GM12878 (cell line): ENCODE measurements around the gene CCDC190. TPM values are rescaled to one million over a fixed set of nuclear protein-coding genes. Genes with fewer than 3 reads are reported as not detected.

Experiments used
- ATAC-seq: fragments of 200-7000 bp; cut with Tn5 transposase; 3 replicates; pipeline ENCODE4 v1.9.1; 2020; ENCODE audit warnings: mild to moderate bottlenecking, moderate library complexity
- BruUV-seq: library from RNA; stranded (reverse); fragments of 400-500 nt; replicated peaks from 2 replicates; lab custom pipeline; 2021; lab: Mats Ljungman, UMichigan
- CTCF ChIA-PET: fragments of 300-600 bp; sonication (Branson Sonifier 250); formaldehyde crosslinking; extraction: SDS; loops from one replicate; lab custom pipeline; 2021; ENCODE audit warnings: inconsistent platforms; lab: Yijun Ruan, JAX
- POLR2A ChIA-PET: fragments of 350-600 bp; formaldehyde crosslinking; extraction: SDS; loops from one replicate; lab custom pipeline; 2021; ENCODE audit warnings: inconsistent platforms; lab: Charles Lee
- RAD21 ChIA-PET: fragments of 300-600 bp; sonication (Branson Sonifier 250); formaldehyde crosslinking; loops from one replicate; lab custom pipeline; 2023; ENCODE audit warnings: antibody characterized with exemption; ENCODE audit not compliant: unreplicated experiment; lab: Charles Lee
- SMC1A ChIA-PET: fragments of 300-600 bp; sonication (Branson Sonifier 250); formaldehyde crosslinking; loops from one replicate; lab custom pipeline; 2023; ENCODE audit not compliant: unreplicated experiment, uncharacterized antibody; lab: Charles Lee
- DNase-seq: peaks from one replicate; pipeline ENCODE4 v3.0.0-alpha.2; 2011; ENCODE audit warnings: low read depth, low spot score
- FAIRE-seq: peaks from 3 replicates; lab custom pipeline; 2011; peaks lifted over from hg19 to GRCh38; lab: Jason Lieb, UNC
- H2AFZ ChIP-seq: 2 replicates; pipeline ENCODE4 v1.6.0; 2011; ENCODE audit warnings: low read depth, low read length, control low read depth; ENCODE audit not compliant: control insufficient read depth
- H3K27ac ChIP-seq: 2 replicates; pipeline ENCODE4 v1.5.1; 2011; ENCODE audit warnings: control low read depth; ENCODE audit not compliant: control insufficient read depth, insufficient read depth
- H3K27me3 ChIP-seq, 2 experiments: replicated peaks in 1 of 2; 2 replicates each; pipeline versions ENCODE4 v1.6.0 to v1.6.1; 2011; ENCODE audit warnings: low read length in 1 of 2; ENCODE audit not compliant: control insufficient read depth in 2 of 2, insufficient read depth in 2 of 2
- H3K36me3 ChIP-seq, 2 experiments: 2 replicates each; pipeline ENCODE4 v1.5.1; 2011; ENCODE audit warnings: low read length in 1 of 2; ENCODE audit not compliant: control insufficient read depth in 2 of 2, insufficient read depth in 2 of 2
- H3K4me1 ChIP-seq: 2 replicates; pipeline ENCODE4 v1.6.1; 2011; ENCODE audit warnings: mild to moderate bottlenecking, low read length, moderate library complexity, mixed read lengths; ENCODE audit not compliant: control insufficient read depth, insufficient read depth
- H3K4me2 ChIP-seq: 2 replicates; pipeline ENCODE4 v1.6.0; 2011; ENCODE audit warnings: control low read depth; ENCODE audit not compliant: control insufficient read depth, insufficient read depth
- H3K4me3 ChIP-seq: fragments of 200-600 bp; sonication (generic); 2 replicates; pipeline ENCODE4 v1.5.1; 2016
- H3K79me2 ChIP-seq: 2 replicates; pipeline ENCODE4 v1.6.0; 2011; ENCODE audit warnings: low read length; ENCODE audit not compliant: control insufficient read depth, insufficient read depth
- H3K9ac ChIP-seq: 2 replicates; pipeline ENCODE4 v1.8.0; 2011; ENCODE audit warnings: low read length, control low read depth, mixed read lengths; ENCODE audit not compliant: control insufficient read depth, insufficient read depth
- H3K9me3 ChIP-seq: replicated peaks from 3 replicates; pipeline ENCODE4 v1.5.1; 2011; ENCODE audit warnings: mild to moderate bottlenecking, low read length; ENCODE audit not compliant: control insufficient read depth, insufficient read depth
- H4K20me1 ChIP-seq: 2 replicates; pipeline ENCODE4 v1.6.0; 2011; ENCODE audit not compliant: control insufficient read depth, insufficient read depth
- BMI1 ChIP-seq: fragments of 450-650 bp; IDR thresholded peaks from 2 replicates; pipeline ENCODE4 v1.6.1; 2016; ENCODE audit warnings: mild to moderate bottlenecking, moderate library complexity, borderline replicate concordance
- IKZF1 ChIP-seq: fragments of 450-650 bp; conservative IDR thresholded peaks from 2 replicates; pipeline ENCODE4 v1.6.1; 2017; ENCODE audit warnings: antibody characterized with exemption, mild to moderate bottlenecking
- IRF4 ChIP-seq: IDR thresholded peaks from 2 replicates; pipeline ENCODE4 v1.6.1; 2011; ENCODE audit warnings: low read depth, low read length
- JUNB ChIP-seq: IDR thresholded peaks from 2 replicates; pipeline ENCODE4 v1.6.1; 2016; ENCODE audit warnings: antibody characterized with exemption, mild to moderate bottlenecking
- RB1 ChIP-seq: fragments of 450-650 bp; formaldehyde crosslinking; IDR thresholded peaks from 2 replicates; pipeline ENCODE4 v1.6.1; 2017; ENCODE audit warnings: mild to moderate bottlenecking, borderline replicate concordance
- TCF12 ChIP-seq: IDR thresholded peaks from 2 replicates; pipeline ENCODE4 v1.6.1; 2011; ENCODE audit warnings: low read depth, mild to moderate bottlenecking, low read length
- TCF3 ChIP-seq: IDR thresholded peaks from 2 replicates; pipeline ENCODE4 v1.6.1; 2012; ENCODE audit warnings: low read depth, mild to moderate bottlenecking, low read length, borderline replicate concordance; ENCODE audit not compliant: insufficient read depth
- ZSCAN29 ChIP-seq: fragments of 450-650 bp; IDR thresholded peaks from 2 replicates; pipeline ENCODE4 v1.6.1; 2017; ENCODE audit warnings: mild to moderate bottlenecking, moderate library complexity
- ZZZ3 ChIP-seq: IDR thresholded peaks from 2 replicates; pipeline ENCODE4 v1.6.1; 2011; ENCODE audit warnings: low read depth; ENCODE audit not compliant: control insufficient read depth, insufficient read length
- in situ Hi-C: fragments of 300-500 bp; cut with MboI; formaldehyde crosslinking; loops from 9 replicates; pipeline ENCODE4 v1.14.3; 2018; ENCODE audit warnings: mixed read lengths
- intact Hi-C: fragments of 100-400 bp; cut with micrococcal nuclease; formaldehyde crosslinking; loops from one replicate; pipeline ENCODE4 v1.14.2; 2022; ENCODE audit not compliant: unreplicated experiment
- polyA plus RNA-seq, 11 experiments: library from polyadenylated mRNA; depleted of rRNA in 4 of 11; unstranded in 6 of 11; stranded (reverse) in 5 of 11; fragments of >200 nt; fragmentation: Nextera tagmentation in 4 of 11; fragmentation: Illumina TruSeq in 1 of 11; extraction: Ambion mirVana in 4 of 11; extraction: Trizol in 1 of 11; gene quantifications; 1 replicate in 1 of 11; 2 replicates in 10 of 11; pipeline versions ENCODE4 v1.2.1 to v1.2.3, GENCODE V29; 2011 to 2016; ENCODE audit warnings: inconsistent platforms in 2 of 11, missing spikeins in 2 of 11, low read depth in 1 of 11
- total RNA-seq, 4 experiments: library from RNA; depleted of rRNA in 3 of 4; stranded (reverse); fragments of >200 nt in 3 of 4; fragmentation: Illumina TruSeq in 1 of 4; extraction: Trizol in 1 of 4; gene quantifications; 2 replicates each; pipeline versions ENCODE4 v1.2.1 to v1.2.3, GENCODE V29; 2013 to 2021
- TF ChIP-seq, protein P1 (sequence below): IDR thresholded peaks from 2 replicates; pipeline ENCODE4 v1.6.1; 2011; ENCODE audit warnings: borderline replicate concordance, low read depth, mild to moderate bottlenecking, moderate library complexity, low read length; ENCODE audit not compliant: insufficient read depth, poor library complexity, severe bottlenecking
- TF ChIP-seq, protein P2 (sequence below): IDR thresholded peaks from 2 replicates; pipeline ENCODE4 v1.6.1; 2012; ENCODE audit warnings: improper control_type of control experiment, low read depth, low read length; ENCODE audit not compliant: insufficient replicate concordance
- TF ChIP-seq, protein P3 (sequence below): fragments of 450-650 bp; IDR thresholded peaks from 2 replicates; pipeline ENCODE4 v1.6.1; 2017; ENCODE audit warnings: antibody characterized with exemption, mild to moderate bottlenecking, moderate library complexity

Gene CCDC190
- total and polyA plus RNA-seq, 10 of the 15 experiments (the other 5 are each of a cell fraction or from before 2014, with no cell fraction given), result not detected

DNA sequence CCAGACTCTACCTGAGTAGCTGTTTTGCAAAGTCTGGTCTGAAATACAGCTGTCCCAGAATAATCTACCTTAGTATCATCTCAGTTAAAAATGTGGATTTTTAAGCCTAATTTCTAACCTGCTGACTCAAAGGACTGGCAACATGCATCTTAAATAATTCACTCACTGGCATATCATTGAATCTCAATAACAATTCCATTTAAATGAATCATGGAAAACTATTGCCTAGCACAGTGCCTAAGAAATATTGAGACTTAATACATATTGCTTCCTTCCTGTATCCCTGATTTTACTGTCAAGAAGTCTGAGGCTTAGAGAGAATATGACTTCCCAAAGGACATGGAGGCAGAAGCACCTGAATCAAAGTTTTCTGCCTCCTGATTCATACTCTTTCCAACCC is 3.1 kb downstream of the CCDC190 start:
- Histone ChIP-seq H3K27ac (no peak overlapping the region), H3K4me3 (no peak overlapping the region), H3K36me3 (no peaks in the 10 kb centered on the region), H3K9me3 (no peaks in the 10 kb centered on the region), H3K79me2 (no peaks in the 10 kb centered on the region), H3K4me1 (no peaks in the 10 kb centered on the region), H3K9ac (no peak overlapping the region), H4K20me1 (no peaks in the 10 kb centered on the region), H3K4me2 (no peak overlapping the region), H2AFZ (no peak overlapping the region), H3K27me3 (peaks cover 0 to 1% of the 10 kb centered on the region in 2 experiments; a peak in 1 of 4 replicates)
- CTCF ChIA-PET, result interaction anchor here (1.1 to 3.6 kb wide), 3 partner anchors 10 to 458 kb away, joined by 3 to 25 read pairs (median 11); no protein-coding TSS in a partner anchor
- DNase-seq (no peak), ATAC-seq (no peak), FAIRE-seq (no peak)
- SMC1A ChIA-PET, result interaction anchor here (1.2 kb wide), 1 partner anchor 458 kb away, joined by 5 read pairs; no protein-coding TSS in a partner anchor
- no TSS peak for BruUV-seq
- in situ Hi-C loops (loop anchor here (5.0 to 10.0 kb wide), 2 partner anchors 317 to 459 kb away; no protein-coding TSS in a partner anchor), intact Hi-C loops (no loop called here)
- RAD21 ChIA-PET, result no interaction called here
- POLR2A ChIA-PET, result no interaction called here
- TF ChIP-seq TCF12 (no peak), TCF3 (no peak), ZZZ3 (no peak), IRF4 (no peak), ZSCAN29 (no peak), BMI1 (no peak), RB1 (no peak), IKZF1 (no peak), JUNB (no peak)
- TF ChIP-seq, protein P1, sequence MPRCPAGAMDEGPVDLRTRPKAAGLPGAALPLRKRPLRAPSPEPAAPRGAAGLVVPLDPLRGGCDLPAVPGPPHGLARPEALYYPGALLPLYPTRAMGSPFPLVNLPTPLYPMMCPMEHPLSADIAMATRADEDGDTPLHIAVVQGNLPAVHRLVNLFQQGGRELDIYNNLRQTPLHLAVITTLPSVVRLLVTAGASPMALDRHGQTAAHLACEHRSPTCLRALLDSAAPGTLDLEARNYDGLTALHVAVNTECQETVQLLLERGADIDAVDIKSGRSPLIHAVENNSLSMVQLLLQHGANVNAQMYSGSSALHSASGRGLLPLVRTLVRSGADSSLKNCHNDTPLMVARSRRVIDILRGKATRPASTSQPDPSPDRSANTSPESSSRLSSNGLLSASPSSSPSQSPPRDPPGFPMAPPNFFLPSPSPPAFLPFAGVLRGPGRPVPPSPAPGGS, result no peak
- TF ChIP-seq, protein P2, sequence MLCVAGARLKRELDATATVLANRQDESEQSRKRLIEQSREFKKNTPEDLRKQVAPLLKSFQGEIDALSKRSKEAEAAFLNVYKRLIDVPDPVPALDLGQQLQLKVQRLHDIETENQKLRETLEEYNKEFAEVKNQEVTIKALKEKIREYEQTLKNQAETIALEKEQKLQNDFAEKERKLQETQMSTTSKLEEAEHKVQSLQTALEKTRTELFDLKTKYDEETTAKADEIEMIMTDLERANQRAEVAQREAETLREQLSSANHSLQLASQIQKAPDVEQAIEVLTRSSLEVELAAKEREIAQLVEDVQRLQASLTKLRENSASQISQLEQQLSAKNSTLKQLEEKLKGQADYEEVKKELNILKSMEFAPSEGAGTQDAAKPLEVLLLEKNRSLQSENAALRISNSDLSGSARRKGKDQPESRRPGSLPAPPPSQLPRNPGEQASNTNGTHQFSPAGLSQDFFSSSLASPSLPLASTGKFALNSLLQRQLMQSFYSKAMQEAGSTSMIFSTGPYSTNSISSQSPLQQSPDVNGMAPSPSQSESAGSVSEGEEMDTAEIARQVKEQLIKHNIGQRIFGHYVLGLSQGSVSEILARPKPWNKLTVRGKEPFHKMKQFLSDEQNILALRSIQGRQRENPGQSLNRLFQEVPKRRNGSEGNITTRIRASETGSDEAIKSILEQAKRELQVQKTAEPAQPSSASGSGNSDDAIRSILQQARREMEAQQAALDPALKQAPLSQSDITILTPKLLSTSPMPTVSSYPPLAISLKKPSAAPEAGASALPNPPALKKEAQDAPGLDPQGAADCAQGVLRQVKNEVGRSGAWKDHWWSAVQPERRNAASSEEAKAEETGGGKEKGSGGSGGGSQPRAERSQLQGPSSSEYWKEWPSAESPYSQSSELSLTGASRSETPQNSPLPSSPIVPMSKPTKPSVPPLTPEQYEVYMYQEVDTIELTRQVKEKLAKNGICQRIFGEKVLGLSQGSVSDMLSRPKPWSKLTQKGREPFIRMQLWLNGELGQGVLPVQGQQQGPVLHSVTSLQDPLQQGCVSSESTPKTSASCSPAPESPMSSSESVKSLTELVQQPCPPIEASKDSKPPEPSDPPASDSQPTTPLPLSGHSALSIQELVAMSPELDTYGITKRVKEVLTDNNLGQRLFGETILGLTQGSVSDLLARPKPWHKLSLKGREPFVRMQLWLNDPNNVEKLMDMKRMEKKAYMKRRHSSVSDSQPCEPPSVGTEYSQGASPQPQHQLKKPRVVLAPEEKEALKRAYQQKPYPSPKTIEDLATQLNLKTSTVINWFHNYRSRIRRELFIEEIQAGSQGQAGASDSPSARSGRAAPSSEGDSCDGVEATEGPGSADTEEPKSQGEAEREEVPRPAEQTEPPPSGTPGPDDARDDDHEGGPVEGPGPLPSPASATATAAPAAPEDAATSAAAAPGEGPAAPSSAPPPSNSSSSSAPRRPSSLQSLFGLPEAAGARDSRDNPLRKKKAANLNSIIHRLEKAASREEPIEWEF, result no peak
- TF ChIP-seq, protein P3, sequence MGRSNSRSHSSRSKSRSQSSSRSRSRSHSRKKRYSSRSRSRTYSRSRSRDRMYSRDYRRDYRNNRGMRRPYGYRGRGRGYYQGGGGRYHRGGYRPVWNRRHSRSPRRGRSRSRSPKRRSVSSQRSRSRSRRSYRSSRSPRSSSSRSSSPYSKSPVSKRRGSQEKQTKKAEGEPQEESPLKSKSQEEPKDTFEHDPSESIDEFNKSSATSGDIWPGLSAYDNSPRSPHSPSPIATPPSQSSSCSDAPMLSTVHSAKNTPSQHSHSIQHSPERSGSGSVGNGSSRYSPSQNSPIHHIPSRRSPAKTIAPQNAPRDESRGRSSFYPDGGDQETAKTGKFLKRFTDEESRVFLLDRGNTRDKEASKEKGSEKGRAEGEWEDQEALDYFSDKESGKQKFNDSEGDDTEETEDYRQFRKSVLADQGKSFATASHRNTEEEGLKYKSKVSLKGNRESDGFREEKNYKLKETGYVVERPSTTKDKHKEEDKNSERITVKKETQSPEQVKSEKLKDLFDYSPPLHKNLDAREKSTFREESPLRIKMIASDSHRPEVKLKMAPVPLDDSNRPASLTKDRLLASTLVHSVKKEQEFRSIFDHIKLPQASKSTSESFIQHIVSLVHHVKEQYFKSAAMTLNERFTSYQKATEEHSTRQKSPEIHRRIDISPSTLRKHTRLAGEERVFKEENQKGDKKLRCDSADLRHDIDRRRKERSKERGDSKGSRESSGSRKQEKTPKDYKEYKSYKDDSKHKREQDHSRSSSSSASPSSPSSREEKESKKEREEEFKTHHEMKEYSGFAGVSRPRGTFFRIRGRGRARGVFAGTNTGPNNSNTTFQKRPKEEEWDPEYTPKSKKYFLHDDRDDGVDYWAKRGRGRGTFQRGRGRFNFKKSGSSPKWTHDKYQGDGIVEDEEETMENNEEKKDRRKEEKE, result no peak
